ENCODE measurements around the gene RERE.

Gene RERE

DNA sequence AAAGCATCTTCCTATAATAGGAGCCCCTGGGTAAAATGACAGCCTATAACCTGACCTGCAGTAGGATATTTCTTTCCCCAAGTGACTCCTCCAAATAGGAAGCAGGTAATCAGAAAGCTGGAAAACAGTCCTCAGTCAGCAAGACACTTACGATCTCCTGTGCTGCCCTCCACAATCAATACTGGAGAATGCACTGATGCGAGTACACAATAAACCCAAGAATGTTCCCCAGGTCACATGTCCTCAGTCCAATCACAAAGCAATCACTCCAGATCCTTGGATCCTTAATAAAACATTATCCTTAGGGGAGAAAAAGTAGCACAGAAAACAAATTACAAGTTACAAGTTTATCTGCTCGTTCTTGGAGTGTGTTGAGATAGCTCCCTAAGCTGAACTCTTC, 266.4 kb downstream of the RERE start:
- Histone ChIP-seq H3K9me3 (ENCODE audit: insufficient read depth, low read length, severe bottlenecking) (no peaks in the 10 kb centered on the region), H3K9ac (ENCODE audit: low read depth, low read length) (no peak overlapping the region), H3K27me3 (ENCODE audit: insufficient read depth, low read length, poor library complexity) (no peaks in the 10 kb centered on the region), H3K4me2 (ENCODE audit: insufficient read depth, low read length) (no peak overlapping the region), H3K4me1 (ENCODE audit: insufficient read depth, low read length) (peaks cover 10% of the 10 kb centered on the region), H3K79me2 (ENCODE audit: insufficient read depth, low read length) (no peaks in the 10 kb centered on the region), H4K20me1 (ENCODE audit: insufficient read depth, low read length) (peaks cover 8% of the 10 kb centered on the region), H3K27ac (ENCODE audit: low read length) (no peak overlapping the region), H3K4me3 (ENCODE audit: low read depth in 1 of 2, low read length in 2 of 2) (no peak overlapping the region), H2AFZ (ENCODE audit: low read depth, low read length) (no peak overlapping the region), H3K36me3 (ENCODE audit: insufficient read depth, low read length) (peaks cover 5% of the 10 kb centered on the region; the same call in 1 of the 2 replicates)
- TF ChIP-seq EZH2 (IDR thresholded peaks at IDR 0.05; ENCODE audit: borderline replicate concordance, low read depth, low read length, severe bottlenecking) = no peak
- TF ChIP-seq, protein P1, sequence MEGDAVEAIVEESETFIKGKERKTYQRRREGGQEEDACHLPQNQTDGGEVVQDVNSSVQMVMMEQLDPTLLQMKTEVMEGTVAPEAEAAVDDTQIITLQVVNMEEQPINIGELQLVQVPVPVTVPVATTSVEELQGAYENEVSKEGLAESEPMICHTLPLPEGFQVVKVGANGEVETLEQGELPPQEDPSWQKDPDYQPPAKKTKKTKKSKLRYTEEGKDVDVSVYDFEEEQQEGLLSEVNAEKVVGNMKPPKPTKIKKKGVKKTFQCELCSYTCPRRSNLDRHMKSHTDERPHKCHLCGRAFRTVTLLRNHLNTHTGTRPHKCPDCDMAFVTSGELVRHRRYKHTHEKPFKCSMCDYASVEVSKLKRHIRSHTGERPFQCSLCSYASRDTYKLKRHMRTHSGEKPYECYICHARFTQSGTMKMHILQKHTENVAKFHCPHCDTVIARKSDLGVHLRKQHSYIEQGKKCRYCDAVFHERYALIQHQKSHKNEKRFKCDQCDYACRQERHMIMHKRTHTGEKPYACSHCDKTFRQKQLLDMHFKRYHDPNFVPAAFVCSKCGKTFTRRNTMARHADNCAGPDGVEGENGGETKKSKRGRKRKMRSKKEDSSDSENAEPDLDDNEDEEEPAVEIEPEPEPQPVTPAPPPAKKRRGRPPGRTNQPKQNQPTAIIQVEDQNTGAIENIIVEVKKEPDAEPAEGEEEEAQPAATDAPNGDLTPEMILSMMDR (IDR thresholded peaks at IDR 0.05; ENCODE audit: borderline replicate concordance, extremely low read depth, low read length, poor library complexity, severe bottlenecking) = peak; percentile 52
- ATAC-seq (ENCODE audit: insufficient read depth, low read depth) (no peak), DNase-seq (no peak)

DNA sequence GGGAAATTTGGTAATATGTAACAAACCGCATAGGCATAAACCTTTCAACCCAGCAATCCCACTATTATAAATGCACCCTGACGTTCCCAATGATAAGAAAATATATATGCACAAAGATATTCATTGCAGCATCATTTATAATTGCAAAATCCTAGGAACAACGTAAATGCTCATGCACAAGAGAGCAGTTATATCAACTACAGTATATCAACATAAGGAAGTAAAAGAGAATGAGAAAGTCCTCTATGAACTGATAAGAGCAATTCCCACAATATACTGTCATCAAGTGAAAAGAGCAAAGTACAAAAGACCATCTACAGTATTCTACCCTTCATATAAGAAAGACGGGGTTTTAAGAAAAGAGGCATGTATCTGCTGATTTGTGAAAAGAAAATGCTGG, 269.6 kb downstream of the RERE start:
- DNase-seq = no peak
- H3K4me2 ChIP-seq (ENCODE audit: insufficient read depth, low read length) = no peak overlapping the region
- peaks cover 3% of the 10 kb centered on the region for H4K20me1 ChIP-seq (ENCODE audit: insufficient read depth, low read length)
- H3K27ac ChIP-seq (ENCODE audit: low read length) = no peak overlapping the region
- ATAC-seq (ENCODE audit: insufficient read depth, low read depth) = no peak
- no peaks in the 10 kb centered on the region for H3K9me3 ChIP-seq (ENCODE audit: insufficient read depth, low read length, severe bottlenecking)
- no peaks in the 10 kb centered on the region for H3K36me3 ChIP-seq (ENCODE audit: insufficient read depth, low read length)
- no peaks in the 10 kb centered on the region for H3K27me3 ChIP-seq (ENCODE audit: insufficient read depth, low read length, poor library complexity)
- peaks cover 5% of the 10 kb centered on the region for H3K4me1 ChIP-seq (ENCODE audit: insufficient read depth, low read length)
- no peak overlapping the region for H3K9ac ChIP-seq (ENCODE audit: low read depth, low read length)
- H2AFZ ChIP-seq (ENCODE audit: low read depth, low read length) = no peak overlapping the region
- no peak overlapping the region for H3K4me3 ChIP-seq (ENCODE audit: low read depth in 1 of 2, low read length in 2 of 2)
- TF ChIP-seq, protein P1 (IDR thresholded peaks at IDR 0.05; ENCODE audit: borderline replicate concordance, extremely low read depth, low read length, poor library complexity, severe bottlenecking) = no peak
- H3K79me2 ChIP-seq (ENCODE audit: insufficient read depth, low read length) = no peaks in the 10 kb centered on the region

GRCh38 chr1:8545078-8545477, 272.4 kb downstream of the RERE start:
- Histone ChIP-seq H3K4me2 (ENCODE audit: insufficient read depth, low read length) (no peak overlapping the region), H3K4me1 (ENCODE audit: insufficient read depth, low read length) (peaks cover 2% of the 10 kb centered on the region; the same call in 1 of the 2 replicates), H3K27me3 (ENCODE audit: insufficient read depth, low read length, poor library complexity) (no peaks in the 10 kb centered on the region), H3K4me3 (ENCODE audit: low read depth in 1 of 2, low read length in 2 of 2) (no peak overlapping the region), H3K9me3 (ENCODE audit: insufficient read depth, low read length, severe bottlenecking) (no peaks in the 10 kb centered on the region), H3K36me3 (ENCODE audit: insufficient read depth, low read length) (no peaks in the 10 kb centered on the region), H3K9ac (ENCODE audit: low read depth, low read length) (no peak overlapping the region), H3K79me2 (ENCODE audit: insufficient read depth, low read length) (no peaks in the 10 kb centered on the region), H2AFZ (ENCODE audit: low read depth, low read length) (no peak overlapping the region), H3K27ac (ENCODE audit: low read length) (no peak overlapping the region), H4K20me1 (ENCODE audit: insufficient read depth, low read length) (no peaks in the 10 kb centered on the region)
- no peak for TF ChIP-seq EZH2 (IDR thresholded peaks at IDR 0.05; ENCODE audit: borderline replicate concordance, low read depth, low read length, severe bottlenecking)
- TF ChIP-seq, protein P1 (IDR thresholded peaks at IDR 0.05; ENCODE audit: borderline replicate concordance, extremely low read depth, low read length, poor library complexity, severe bottlenecking) = no peak
- ATAC-seq (ENCODE audit: insufficient read depth, low read depth) (no peak), DNase-seq (no peak)

GRCh38 chr1:8544644-8545043, 272.8 kb downstream of the RERE start:
- H3K36me3 ChIP-seq (ENCODE audit: insufficient read depth, low read length) = no peaks in the 10 kb centered on the region
- no peak overlapping the region for H2AFZ ChIP-seq (ENCODE audit: low read depth, low read length)
- H3K4me1 ChIP-seq (ENCODE audit: insufficient read depth, low read length) = peaks cover 4% of the 10 kb centered on the region; the same call in 1 of the 2 replicates
- H3K4me2 ChIP-seq (ENCODE audit: insufficient read depth, low read length) = no peak overlapping the region
- no peaks in the 10 kb centered on the region for H3K79me2 ChIP-seq (ENCODE audit: insufficient read depth, low read length)
- no peak overlapping the region for H3K27ac ChIP-seq (ENCODE audit: low read length)
- H3K27me3 ChIP-seq (ENCODE audit: insufficient read depth, low read length, poor library complexity) = no peaks in the 10 kb centered on the region
- no peak overlapping the region for H3K9ac ChIP-seq (ENCODE audit: low read depth, low read length)
- H3K9me3 ChIP-seq (ENCODE audit: insufficient read depth, low read length, severe bottlenecking) = no peaks in the 10 kb centered on the region
- no peaks in the 10 kb centered on the region for H4K20me1 ChIP-seq (ENCODE audit: insufficient read depth, low read length)
- TF ChIP-seq, protein P1 (IDR thresholded peaks at IDR 0.05; ENCODE audit: borderline replicate concordance, extremely low read depth, low read length, poor library complexity, severe bottlenecking) = no peak
- TF ChIP-seq EZH2 (IDR thresholded peaks at IDR 0.05; ENCODE audit: borderline replicate concordance, low read depth, low read length, severe bottlenecking) = no peak
- ATAC-seq (ENCODE audit: insufficient read depth, low read depth) (no peak), DNase-seq (no peak)
- H3K4me3 ChIP-seq (ENCODE audit: low read depth in 1 of 2, low read length in 2 of 2) = no peak overlapping the region
